PFSK-1 (cell line): Measurements from ENCODE around the gene OR1D5. TPM values are rescaled to one million over a fixed set of nuclear protein-coding genes. Genes with fewer than 3 reads are reported as not detected.
"Not testable (repeated sequence)": the region's sequence is repeated elsewhere in the genome, so short reads cannot be mapped to it uniquely, and the experiment has no call there.

Source experiments
- FOXP2 ChIP-seq: optimal IDR thresholded peaks from 2 replicates; pipeline ENCODE3; 2011; ENCODE audit warnings: borderline replicate concordance, control low read depth, inconsistent platforms; ENCODE audit not compliant: insufficient read depth; ENCODE audit errors: extremely low read length, extremely low read depth
- POLR2AphosphoS5 ChIP-seq: IDR thresholded peaks from 2 replicates; pipeline ENCODE4 v1.6.1; 2012; ENCODE audit warnings: low read depth, mild to moderate bottlenecking, control low read depth, low read length, moderate library complexity
- SIN3A ChIP-seq: IDR thresholded peaks from 2 replicates; pipeline ENCODE4 v1.6.1; 2012; ENCODE audit warnings: mild to moderate bottlenecking, low read length, moderate library complexity, borderline replicate concordance; ENCODE audit not compliant: insufficient read depth
- TAF1 ChIP-seq: IDR thresholded peaks from 2 replicates; pipeline ENCODE4 v1.6.1; 2012; ENCODE audit warnings: low read length, control low read depth, borderline replicate concordance; ENCODE audit not compliant: insufficient read depth
- polyA plus RNA-seq: library from polyadenylated mRNA; unstranded; fragments of >200 nt; gene quantifications from one replicate; pipeline ENCODE4 v1.2.1, GENCODE V29; 2012; ENCODE audit warnings: low read depth, missing spikeins; ENCODE audit not compliant: insufficient read length
- TF ChIP-seq, protein P1 (sequence below), 2 experiments: IDR thresholded peaks; 2 replicates each; pipeline versions ENCODE4 v1.6.1 to v1.8.0; 2011 to 2012; ENCODE audit warnings: low read depth in 2 of 2, low read length in 2 of 2, control low read depth in 1 of 2, inconsistent platforms in 1 of 2, mild to moderate bottlenecking in 1 of 2, moderate library complexity in 1 of 2; ENCODE audit not compliant: insufficient read depth in 1 of 2

The OR1D5 gene, protein sequence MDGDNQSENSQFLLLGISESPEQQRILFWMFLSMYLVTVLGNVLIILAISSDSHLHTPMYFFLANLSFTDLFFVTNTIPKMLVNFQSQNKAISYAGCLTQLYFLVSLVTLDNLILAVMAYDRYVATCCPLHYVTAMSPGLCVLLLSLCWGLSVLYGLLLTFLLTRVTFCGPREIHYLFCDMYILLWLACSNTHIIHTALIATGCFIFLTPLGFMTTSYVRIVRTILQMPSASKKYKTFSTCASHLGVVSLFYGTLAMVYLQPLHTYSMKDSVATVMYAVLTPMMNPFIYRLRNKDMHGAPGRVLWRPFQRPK
- polyA plus RNA-seq = not detected

- TF ChIP-seq, protein P1, sequence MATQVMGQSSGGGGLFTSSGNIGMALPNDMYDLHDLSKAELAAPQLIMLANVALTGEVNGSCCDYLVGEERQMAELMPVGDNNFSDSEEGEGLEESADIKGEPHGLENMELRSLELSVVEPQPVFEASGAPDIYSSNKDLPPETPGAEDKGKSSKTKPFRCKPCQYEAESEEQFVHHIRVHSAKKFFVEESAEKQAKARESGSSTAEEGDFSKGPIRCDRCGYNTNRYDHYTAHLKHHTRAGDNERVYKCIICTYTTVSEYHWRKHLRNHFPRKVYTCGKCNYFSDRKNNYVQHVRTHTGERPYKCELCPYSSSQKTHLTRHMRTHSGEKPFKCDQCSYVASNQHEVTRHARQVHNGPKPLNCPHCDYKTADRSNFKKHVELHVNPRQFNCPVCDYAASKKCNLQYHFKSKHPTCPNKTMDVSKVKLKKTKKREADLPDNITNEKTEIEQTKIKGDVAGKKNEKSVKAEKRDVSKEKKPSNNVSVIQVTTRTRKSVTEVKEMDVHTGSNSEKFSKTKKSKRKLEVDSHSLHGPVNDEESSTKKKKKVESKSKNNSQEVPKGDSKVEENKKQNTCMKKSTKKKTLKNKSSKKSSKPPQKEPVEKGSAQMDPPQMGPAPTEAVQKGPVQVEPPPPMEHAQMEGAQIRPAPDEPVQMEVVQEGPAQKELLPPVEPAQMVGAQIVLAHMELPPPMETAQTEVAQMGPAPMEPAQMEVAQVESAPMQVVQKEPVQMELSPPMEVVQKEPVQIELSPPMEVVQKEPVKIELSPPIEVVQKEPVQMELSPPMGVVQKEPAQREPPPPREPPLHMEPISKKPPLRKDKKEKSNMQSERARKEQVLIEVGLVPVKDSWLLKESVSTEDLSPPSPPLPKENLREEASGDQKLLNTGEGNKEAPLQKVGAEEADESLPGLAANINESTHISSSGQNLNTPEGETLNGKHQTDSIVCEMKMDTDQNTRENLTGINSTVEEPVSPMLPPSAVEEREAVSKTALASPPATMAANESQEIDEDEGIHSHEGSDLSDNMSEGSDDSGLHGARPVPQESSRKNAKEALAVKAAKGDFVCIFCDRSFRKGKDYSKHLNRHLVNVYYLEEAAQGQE (IDR thresholded peaks at IDR 0.05; ENCODE audit: insufficient read depth in 1 of 2, low read depth in 2 of 2, low read length in 2 of 2) = not testable (repeated sequence)
- not testable (repeated sequence) for TF ChIP-seq POLR2AphosphoS5, SIN3A
Observed at GRCh38 chr17:3063507-3063906, at the start of gene OR1D5. Gene OR1D5, minus strand, starts transcription at chr17:3063607. Its CDS starts 0 bp downstream, at chr17:3063607.

DNA sequence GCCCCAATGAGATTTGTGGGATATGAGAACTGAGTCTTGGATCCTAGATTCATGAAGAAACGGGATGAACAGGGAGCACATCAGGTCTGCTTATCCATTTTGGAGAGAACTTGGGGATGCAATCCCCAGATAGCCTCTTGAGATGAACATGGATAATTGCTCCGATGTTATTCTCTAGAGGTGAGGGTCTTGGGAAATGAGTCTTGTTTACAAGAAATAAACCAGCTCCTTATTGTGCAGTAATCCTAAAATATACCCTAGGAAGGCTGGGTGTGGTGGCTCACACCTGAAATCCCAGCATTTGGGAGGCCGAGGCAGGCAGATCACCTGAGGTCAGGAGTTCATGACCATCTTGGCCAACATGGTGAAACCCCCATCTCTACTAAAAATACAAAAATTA is 40.9 kb upstream of the OR1D5 start, which contains the start of gene OR1D2:
Gene OR1D2, minus strand, starts transcription at position 101 of the 400 bp plus-strand sequence. CDS start 11,426 bp downstream, outside the sequence.
- TF ChIP-seq TAF1 = no peak
- TF ChIP-seq, protein P1 (IDR thresholded peaks at IDR 0.05; ENCODE audit: insufficient read depth in 1 of 2, low read depth in 2 of 2, low read length in 2 of 2) = no peak
- TF ChIP-seq SIN3A = no peak
- TF ChIP-seq POLR2AphosphoS5 = no peak
- no peak for TF ChIP-seq FOXP2

DNA sequence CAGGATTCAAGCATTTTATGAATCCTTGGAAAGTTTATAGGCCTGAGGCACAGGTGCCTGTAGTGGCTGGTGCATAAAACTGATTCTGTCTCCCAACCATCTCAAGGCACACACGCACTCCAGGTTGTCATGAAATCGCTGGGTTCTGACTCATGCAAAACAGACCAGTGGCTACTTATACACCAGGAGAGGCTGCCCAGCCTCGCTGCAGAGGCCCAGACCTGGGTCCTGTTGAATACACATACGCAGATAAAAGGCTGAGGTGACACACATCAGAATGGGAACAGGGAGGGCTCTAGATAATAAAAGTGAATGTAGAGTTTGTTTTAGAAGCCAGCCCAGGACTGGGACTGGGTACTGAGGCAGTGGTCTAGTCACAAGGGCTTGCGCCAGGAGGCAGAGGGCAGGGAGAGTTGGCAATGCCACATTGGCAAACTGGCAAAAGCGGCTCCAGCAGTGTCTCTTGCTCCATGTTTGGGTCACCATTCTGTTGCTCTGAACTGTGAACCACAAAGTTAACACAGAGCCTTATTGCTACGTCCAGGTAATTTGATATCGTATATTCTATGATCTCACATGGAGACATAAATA is 13.6 kb downstream of the OR1D5 start:
- TF ChIP-seq SIN3A (no peak), POLR2AphosphoS5 (no peak), FOXP2 (no peak), TAF1 (no peak)
- TF ChIP-seq, protein P1 (IDR thresholded peaks at IDR 0.05; ENCODE audit: insufficient read depth in 1 of 2, low read depth in 2 of 2, low read length in 2 of 2) = no peak

DNA sequence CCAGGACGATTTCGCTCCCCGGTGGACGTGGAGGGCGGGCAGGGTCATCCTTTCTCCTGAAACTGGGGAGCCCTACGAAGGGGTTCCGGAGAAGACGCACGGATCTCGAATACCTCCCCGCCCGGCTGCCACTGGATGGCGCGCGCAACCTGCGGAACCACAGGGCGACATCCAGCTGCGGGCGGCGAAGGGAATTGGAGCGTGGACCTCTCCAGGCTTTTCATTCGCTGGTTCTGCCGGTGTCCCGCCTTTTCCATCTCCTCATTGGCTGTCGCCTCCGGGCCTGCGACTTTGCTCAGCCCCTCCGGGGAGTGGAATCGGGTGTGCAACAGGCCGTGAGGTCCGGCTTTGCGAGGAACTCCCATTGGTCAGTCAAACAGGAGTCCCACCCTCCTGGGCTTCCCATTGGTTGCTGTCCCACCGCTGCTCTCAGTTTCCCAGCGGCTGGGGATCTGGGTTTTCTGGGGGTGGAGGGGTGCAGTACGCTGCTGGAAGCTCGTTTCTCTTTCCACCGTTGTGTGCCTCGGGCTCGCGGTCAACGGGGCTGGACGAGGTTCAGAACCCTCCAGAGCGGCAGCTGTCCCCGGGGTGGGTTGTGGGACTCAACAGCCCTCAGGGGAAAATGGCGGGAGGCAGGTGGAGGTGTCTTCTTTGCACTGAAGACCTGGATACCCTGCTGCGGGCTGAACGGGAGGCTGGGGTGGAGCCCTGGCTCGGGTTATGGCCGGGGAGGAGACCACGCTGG is 14.5 kb downstream of the OR1D5 start:
- no peak for TF ChIP-seq TAF1
- TF ChIP-seq FOXP2 = peak; percentile 65
- TF ChIP-seq SIN3A = no peak
- TF ChIP-seq, protein P1 (IDR thresholded peaks at IDR 0.05; ENCODE audit: insufficient read depth in 1 of 2, low read depth in 2 of 2, low read length in 2 of 2) = no peak
- peak; percentile 61; the same call in 1 of the 2 replicates for TF ChIP-seq POLR2AphosphoS5
